ENCODE results near the gene LAMA4.

LAMA4 gene

DNA sequence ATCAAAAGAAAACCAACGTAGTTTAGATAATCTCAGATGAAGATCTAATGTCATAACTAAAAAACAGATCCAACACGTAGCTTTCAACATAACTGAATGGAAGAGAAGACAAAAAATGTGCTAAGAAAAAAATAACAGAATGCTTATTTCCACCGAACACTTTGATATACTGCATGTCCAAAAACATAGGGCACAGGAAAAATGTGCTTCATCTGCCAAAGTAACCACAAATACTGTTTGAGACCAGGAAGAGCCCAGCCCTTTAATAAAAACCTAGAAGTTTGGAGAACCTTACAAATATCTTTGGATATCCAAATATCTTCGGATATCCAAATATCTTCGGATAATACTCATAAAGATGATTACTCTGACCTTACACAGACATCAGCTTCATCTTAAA lies 19.8 kb downstream of the LAMA4 start:
- DNase-seq: no peak

GRCh38 chr6:112233847-112234246 lies 20.5 kb downstream of the LAMA4 start:
- DNase-seq: no peak

DNA sequence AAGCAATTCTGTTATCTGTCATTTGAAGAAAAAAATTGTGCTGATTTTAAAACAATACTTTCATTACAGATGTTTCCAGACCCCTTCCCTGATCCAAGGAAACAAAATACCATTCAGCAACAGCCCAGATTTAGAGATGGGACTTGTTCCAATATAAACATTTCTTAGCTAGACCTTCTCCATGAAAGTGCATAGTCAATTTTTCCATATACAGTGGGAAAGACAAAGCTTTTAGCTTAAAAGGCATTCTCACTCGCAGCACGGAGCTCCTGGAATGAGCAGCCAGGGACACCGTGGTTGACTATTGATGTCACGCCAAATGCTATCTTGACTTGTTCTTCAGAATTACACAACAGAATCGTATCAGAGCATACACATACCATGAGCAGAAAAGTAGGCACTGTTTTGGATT lies 21.5 kb downstream of the LAMA4 start:
- no peak for DNase-seq

- DNase-seq: no peak
Measured at GRCh38 chr6:112231594-112232060, 22.7 kb downstream of the LAMA4 start.

GRCh38 chr6:112231164-112231563 lies 23.2 kb downstream of the LAMA4 start:
- no peak for DNase-seq

DNA sequence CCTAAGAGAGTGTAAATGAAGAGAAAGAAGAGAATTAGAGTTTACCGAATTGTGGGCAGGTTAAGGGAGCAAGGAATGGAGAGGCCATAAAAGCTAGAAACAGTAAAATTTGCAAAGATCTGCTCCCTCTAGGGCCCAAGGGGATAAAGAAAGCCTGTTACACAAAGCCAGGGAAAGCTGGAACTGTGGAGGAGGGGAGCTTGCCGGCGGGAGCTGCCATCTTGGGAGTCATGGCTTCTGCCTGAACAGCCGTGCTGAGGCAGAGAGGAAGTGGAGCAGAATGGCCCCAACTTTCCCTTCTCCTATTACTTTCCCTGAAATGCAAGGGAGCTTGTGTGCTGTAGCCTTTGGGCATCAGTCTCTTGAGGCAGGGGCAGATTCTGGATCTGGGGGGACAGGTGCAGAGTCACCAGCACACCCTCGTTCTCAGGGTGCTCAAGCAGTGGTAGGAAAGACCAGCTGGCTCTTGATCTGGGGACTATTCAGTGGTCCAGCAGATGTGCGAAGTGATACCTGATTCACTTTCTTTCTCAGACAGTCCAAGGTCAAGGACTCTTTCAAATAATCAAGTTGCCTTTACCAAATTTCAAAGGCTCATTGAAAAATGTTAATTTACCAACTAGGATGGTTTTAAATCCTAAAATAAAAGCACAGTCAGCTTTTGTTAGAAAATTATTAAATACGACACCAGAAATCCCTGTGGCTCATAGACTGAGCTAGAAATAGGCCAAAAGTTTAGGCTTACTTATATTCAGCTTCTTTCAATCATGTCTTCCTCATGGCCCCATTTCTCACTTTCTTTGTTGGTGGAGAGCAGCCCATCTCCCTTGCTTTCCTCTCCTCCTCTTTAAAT lies 25.7 kb downstream of the LAMA4 start:
- DNase-seq: no peak

GRCh38 chr6:112227992-112228391 lies 26.4 kb downstream of the LAMA4 start:
- no peak for DNase-seq

GRCh38 chr6:112227411-112227810 lies 27.0 kb downstream of the LAMA4 start:
- DNase-seq: no peak

DNA sequence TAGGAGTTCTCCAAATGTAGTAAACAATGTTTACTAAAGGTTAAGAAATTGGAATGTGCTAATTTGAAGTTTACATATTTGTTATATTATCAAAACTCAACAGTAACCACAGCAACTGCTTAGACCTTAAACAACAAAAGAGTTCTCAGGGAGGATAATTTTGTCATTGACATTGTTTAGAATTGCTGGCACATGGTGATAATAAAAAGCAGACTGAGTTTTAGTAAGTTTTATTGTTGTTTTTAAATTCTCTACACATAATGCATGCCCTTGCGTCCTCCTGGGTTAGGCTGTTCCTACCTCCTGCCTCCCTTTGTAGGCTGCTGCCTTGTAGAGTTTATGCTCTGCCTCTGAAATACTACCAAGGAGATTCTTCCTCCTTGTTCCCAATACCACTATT lies 28.7 kb downstream of the LAMA4 start:
- no peak for DNase-seq

DNA sequence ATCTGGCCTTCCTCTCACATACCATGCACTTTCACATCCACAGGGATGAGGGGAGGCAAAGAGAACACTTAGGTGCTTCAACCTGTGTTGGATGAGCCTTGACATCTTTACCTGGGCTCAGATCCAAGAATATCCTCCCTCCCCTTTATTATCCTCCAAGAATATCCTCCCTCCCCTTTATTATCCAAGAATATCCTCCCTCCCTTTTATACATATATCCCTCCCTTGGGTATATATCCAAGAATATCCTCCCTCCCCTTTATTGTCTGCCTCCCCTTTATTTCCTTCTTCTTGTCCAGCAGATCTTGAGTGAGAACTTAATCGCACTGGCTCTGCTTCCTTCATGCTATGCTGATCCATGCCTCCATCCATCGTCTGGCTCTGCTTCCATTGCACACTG lies 30.3 kb downstream of the LAMA4 start:
- DNase-seq: no peak

DNA sequence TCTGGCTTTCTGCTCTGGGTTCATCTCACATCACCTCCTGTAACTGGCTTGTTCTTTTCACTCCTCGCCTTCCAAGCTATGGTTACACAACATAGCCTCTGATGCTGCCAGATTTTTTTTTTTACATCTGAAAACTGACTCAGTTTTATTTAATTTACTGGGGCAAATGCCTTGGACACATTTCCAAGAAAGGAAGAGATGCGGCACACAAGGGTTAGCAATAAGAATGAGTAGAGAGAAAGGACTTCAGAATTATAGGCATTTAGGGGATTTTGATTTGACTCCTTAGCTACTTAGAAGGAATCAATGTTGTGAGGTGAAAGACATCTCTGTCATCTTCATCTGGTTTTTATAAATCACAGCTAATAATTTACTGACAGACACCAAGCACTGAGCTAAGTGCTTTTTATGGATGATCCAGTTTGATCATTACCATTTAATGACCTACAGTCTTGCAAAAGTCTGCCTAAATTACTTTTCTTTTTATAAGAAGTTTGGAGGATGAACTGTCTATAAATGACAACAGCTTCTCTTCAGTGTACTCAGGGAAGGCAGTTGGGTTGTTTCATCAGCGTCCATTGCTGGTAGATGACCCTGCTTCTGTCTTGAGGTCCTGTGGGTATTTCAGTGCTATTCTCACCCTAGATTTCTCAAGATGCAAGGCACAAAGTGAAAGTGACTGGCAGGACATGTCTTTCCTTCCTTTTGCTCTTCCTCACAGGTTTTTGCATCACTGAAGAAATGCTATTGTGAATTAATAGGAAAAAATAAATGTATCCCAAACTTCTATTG lies 31.1 kb downstream of the LAMA4 start:
- no peak for DNase-seq

DNA sequence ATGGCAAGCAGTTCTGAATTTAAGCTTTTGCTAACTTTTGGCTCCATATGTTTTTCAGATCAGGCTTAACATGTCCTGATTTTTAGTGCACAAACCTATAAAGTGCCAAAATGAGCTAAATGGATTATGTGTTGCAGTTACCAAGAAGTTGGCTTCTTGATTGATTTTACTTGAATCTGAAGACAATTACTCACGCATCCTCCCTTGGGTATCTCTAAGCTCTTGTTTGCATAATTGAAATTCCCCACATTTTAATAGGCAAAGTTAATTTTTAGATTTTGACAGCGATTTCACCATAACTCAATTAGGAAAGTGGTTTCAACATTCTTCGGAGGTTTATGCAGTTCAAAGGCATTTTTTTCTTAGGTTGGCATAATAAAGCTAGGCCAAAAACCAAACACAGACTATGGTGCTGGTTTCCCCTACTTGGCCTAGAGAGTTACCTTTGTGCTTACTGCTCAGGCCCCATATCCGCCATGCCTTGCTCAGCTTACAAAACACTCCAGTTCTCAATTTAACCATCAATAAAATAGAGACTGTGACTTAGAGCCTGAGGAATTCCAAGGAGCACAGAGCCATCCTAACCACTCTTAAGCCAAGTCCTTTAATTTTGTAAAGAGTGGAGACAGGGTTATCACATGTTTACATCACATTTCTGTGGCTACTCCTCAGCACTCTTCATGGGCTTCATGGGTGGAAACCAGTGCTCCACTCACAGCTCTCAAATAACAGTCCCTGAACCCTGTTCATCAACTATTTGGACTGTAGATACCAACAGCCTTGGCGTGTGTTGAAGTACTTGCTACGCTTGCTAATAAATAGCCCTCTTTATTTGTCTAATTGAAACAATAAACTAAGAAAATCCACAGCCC lies 32.1 kb downstream of the LAMA4 start:
- DNase-seq: no peak

GRCh38 chr6:112221561-112221960 lies 32.8 kb downstream of the LAMA4 start:
- DNase-seq: no peak

- DNase-seq: no peak
Measured at GRCh38 chr6:112218563-112218962, 35.8 kb downstream of the LAMA4 start.

GRCh38 chr6:112216662-112217551 lies 37.5 kb downstream of the LAMA4 start:
- DNase-seq: no peak

- DNase-seq: no peak
Measured at GRCh38 chr6:112215488-112216284, 38.7 kb downstream of the LAMA4 start.

GRCh38 chr6:112214739-112215269 lies 39.6 kb downstream of the LAMA4 start:
- DNase-seq: no peak

DNA sequence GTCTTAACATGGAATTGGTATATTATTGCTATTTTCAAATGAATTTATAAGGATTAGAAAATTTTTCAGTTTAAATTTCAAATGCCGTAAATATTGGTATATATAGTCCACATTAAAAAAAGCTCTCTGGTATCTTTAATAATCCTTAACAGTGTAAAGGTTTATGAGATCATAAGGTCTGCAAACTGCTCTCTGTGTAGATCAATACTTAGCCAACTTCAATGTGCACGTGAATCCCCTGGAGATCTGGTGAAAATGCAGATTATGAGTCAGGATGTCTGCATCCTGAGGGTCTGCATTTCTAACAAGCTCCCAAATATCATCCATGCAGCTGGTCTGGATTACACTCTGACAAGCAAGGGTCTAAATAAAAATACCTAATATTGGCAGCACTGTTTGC lies 43.5 kb downstream of the LAMA4 start:
- DNase-seq: no peak

- DNase-seq: no peak
Measured at GRCh38 chr6:112209131-112209530, 45.2 kb downstream of the LAMA4 start.

GRCh38 chr6:112207776-112208175 lies 46.6 kb downstream of the LAMA4 start:
- no peak for DNase-seq

DNA sequence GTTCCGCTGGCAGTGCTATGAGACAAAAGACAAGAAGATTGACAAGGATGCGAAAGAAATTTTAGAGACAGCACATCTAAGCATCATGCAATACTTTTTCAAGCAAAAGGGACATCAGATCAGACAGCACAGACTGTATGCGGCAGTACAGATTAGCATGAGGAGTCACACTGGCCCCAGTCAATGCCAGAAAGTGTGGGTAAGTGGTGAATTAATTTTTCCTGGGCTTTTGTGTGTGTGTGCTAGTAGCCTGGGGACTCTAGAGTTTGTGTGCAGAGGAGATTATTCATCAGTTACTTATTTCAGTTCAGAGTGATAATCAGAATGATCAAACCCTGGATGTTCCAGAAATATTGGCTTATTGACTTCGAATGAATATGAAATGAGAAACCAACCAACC lies 47.2 kb downstream of the LAMA4 start:
- DNase-seq: no peak
